ENCODE measurements around the gene EMC8. TPM values are rescaled to one million over a fixed set of nuclear protein-coding genes. Genes with fewer than 3 reads are reported as not detected.

The EMC8 gene
- total and polyA plus RNA-seq, 2 of the 8 experiments (the other 6 are each of a cell fraction or from before 2014, with no cell fraction given), result 52.2 to 69.7 TPM

GRCh38 chr16:85805442-85806045 is 6.2 kb upstream of the EMC8 start (continued):
- TF ChIP-seq CTCF (IDR thresholded peaks at IDR 0.05; ENCODE audit: control extremely low read depth in 1 of 3, insufficient read depth in 1 of 3, low read depth in 1 of 3, low read length in 3 of 3), result no peak
- no peak for TF ChIP-seq GTF2F1 (IDR thresholded peaks at IDR 0.05; ENCODE audit: borderline replicate concordance, low read depth, low read length)
- TF ChIP-seq MAX (IDR thresholded peaks at IDR 0.05), result no peak
- TF ChIP-seq NANOG (IDR thresholded peaks at IDR 0.05; ENCODE audit: insufficient read depth, low read depth, low read length, poor library complexity, severe bottlenecking), result no peak
- no peak for TF ChIP-seq CHD1 (IDR thresholded peaks at IDR 0.05; ENCODE audit: low read depth, low read length)
- TF ChIP-seq E2F6 (IDR thresholded peaks at IDR 0.05), result no peak
- TF ChIP-seq BCL11A (IDR thresholded peaks at IDR 0.05; ENCODE audit: low read depth in 2 of 2, low read length in 2 of 2), result no peak
- no peak for TF ChIP-seq CREB1 (IDR thresholded peaks at IDR 0.05)
- TF ChIP-seq BRCA1 (IDR thresholded peaks at IDR 0.05; ENCODE audit: low read depth, low read length), result no peak
- no peak for TF ChIP-seq SP4 (IDR thresholded peaks at IDR 0.05; ENCODE audit: low read length)

Data from H1 (cell line).